HG03045 (cell line): ENCODE results near the gene MANBA.
"Not testable (repeated sequence)": the region's sequence is repeated elsewhere in the genome, so short reads cannot be mapped to it uniquely, and the experiment has no call there.

Experiments used
- ATAC-seq: cut with Tn5 transposase; IDR thresholded peaks from one replicate; pipeline ENCODE4 v1.9.1; 2021; ENCODE audit warnings: mild to moderate bottlenecking, moderate library complexity; ENCODE audit not compliant: unreplicated experiment

The MANBA gene

GRCh38 chr4:102764901-102765300 is 4.1 kb upstream of the MANBA start:
- ATAC-seq = no peak

- ATAC-seq = no peak
Observed at GRCh38 chr4:102761906-102762305, 1.1 kb upstream of the MANBA start.

- ATAC-seq = peak; percentile 9
Observed at GRCh38 chr4:102761296-102761701, 531 bp upstream of the MANBA start.

GRCh38 chr4:102759831-102760644 is 730 bp downstream of the MANBA start:
- peak; percentile 63 for ATAC-seq

- ATAC-seq = no peak
Observed at GRCh38 chr4:102758241-102759160, 2.3 kb downstream of the MANBA start.

- ATAC-seq = no peak
Observed at GRCh38 chr4:102757681-102758080, 3.1 kb downstream of the MANBA start.

- no peak for ATAC-seq
Observed at GRCh38 chr4:102754044-102754443, 6.7 kb downstream of the MANBA start.

GRCh38 chr4:102751941-102752340 is 8.8 kb downstream of the MANBA start:
- no peak for ATAC-seq

GRCh38 chr4:102743352-102743751 is 17.4 kb downstream of the MANBA start:
- ATAC-seq = peak; percentile 92

GRCh38 chr4:102738802-102739201 is 22.0 kb downstream of the MANBA start:
- ATAC-seq = not testable (repeated sequence)

- no peak for ATAC-seq
Observed at GRCh38 chr4:102736636-102737549, 23.9 kb downstream of the MANBA start.

GRCh38 chr4:102735582-102735981 is 25.2 kb downstream of the MANBA start:
- ATAC-seq = no peak

GRCh38 chr4:102734591-102735385 is 26.0 kb downstream of the MANBA start:
- ATAC-seq = peak; percentile 98

GRCh38 chr4:102734116-102734515 is 26.7 kb downstream of the MANBA start:
- ATAC-seq = peak; percentile 11

GRCh38 chr4:102733084-102733483 is 27.7 kb downstream of the MANBA start:
- ATAC-seq = no peak

GRCh38 chr4:102732678-102733077 is 28.1 kb downstream of the MANBA start:
- no peak for ATAC-seq

- no peak for ATAC-seq
Observed at GRCh38 chr4:102730968-102731533, 29.7 kb downstream of the MANBA start.

GRCh38 chr4:102729486-102729885 is 31.3 kb downstream of the MANBA start:
- ATAC-seq = not testable (repeated sequence)

- not testable (repeated sequence) for ATAC-seq
Observed at GRCh38 chr4:102726919-102727318, 33.8 kb downstream of the MANBA start.

- no peak for ATAC-seq
Observed at GRCh38 chr4:102726068-102726467, 34.7 kb downstream of the MANBA start.
